Astrocyte (in vitro differentiated cells and primary cell): ENCODE results near the gene CECR2. TPM values are rescaled to one million over a fixed set of nuclear protein-coding genes. Genes with fewer than 3 reads are reported as not detected.

Source experiments
- DNase-seq: peaks from one replicate; pipeline ENCODE4 v3.0.0-alpha.2; 2010; ENCODE audit warnings: low read depth
- FAIRE-seq: peaks from 2 replicates; lab custom pipeline; 2011; peaks lifted over from hg19 to GRCh38; lab: Jason Lieb, UNC
- H2AFZ ChIP-seq: 2 replicates; pipeline ENCODE4 v1.6.0; 2012; ENCODE audit warnings: low read depth, low read length, inconsistent platforms
- H3K27ac ChIP-seq: 2 replicates; pipeline ENCODE4 v1.5.1; 2011; ENCODE audit warnings: low read depth, low read length, inconsistent platforms
- H3K27me3 ChIP-seq: 2 replicates; pipeline ENCODE4 v1.6.0; 2011; ENCODE audit warnings: low read length, inconsistent platforms; ENCODE audit not compliant: insufficient read depth
- H3K36me3 ChIP-seq: 2 replicates; pipeline ENCODE4 v1.5.1; 2011; ENCODE audit warnings: low read length, inconsistent platforms; ENCODE audit not compliant: insufficient read depth
- H3K4me1 ChIP-seq: 2 replicates; pipeline ENCODE4 v1.5.1; 2011; ENCODE audit warnings: low read length, inconsistent platforms; ENCODE audit not compliant: insufficient read depth
- H3K4me2 ChIP-seq: 2 replicates; pipeline ENCODE4 v1.6.0; 2012; ENCODE audit warnings: low read length, inconsistent platforms
- H3K4me3 ChIP-seq: 2 replicates; pipeline ENCODE4 v1.5.1; 2011; ENCODE audit warnings: low read depth, mild to moderate bottlenecking, low read length, inconsistent platforms; ENCODE audit not compliant: insufficient read depth
- H3K79me2 ChIP-seq: 2 replicates; pipeline ENCODE4 v1.6.0; 2012; ENCODE audit warnings: mild to moderate bottlenecking, low read length, inconsistent platforms; ENCODE audit not compliant: insufficient read depth
- H3K9ac ChIP-seq: 2 replicates; pipeline ENCODE4 v1.6.0; 2012; ENCODE audit warnings: mild to moderate bottlenecking, low read length, inconsistent platforms
- H3K9me3 ChIP-seq: 2 replicates; pipeline ENCODE4 v1.5.1; 2012; ENCODE audit warnings: low read depth, mild to moderate bottlenecking, low read length, inconsistent platforms; ENCODE audit not compliant: insufficient read depth
- H4K20me1 ChIP-seq: 2 replicates; pipeline ENCODE4 v1.6.0; 2012; ENCODE audit warnings: low read length, inconsistent platforms; ENCODE audit not compliant: insufficient read depth
- H3K27ac Mint-ChIP-seq: one replicate; pipeline ENCODE4 v1.8.0; 2021; ENCODE audit warnings: mild to moderate bottlenecking, mixed read lengths; ENCODE audit not compliant: unreplicated experiment
- H3K27me3 Mint-ChIP-seq: one replicate; pipeline ENCODE4 v1.8.0; 2021; ENCODE audit warnings: low read depth, mixed read lengths; ENCODE audit not compliant: unreplicated experiment
- H3K36me3 Mint-ChIP-seq: one replicate; pipeline ENCODE4 v1.8.0; 2021; ENCODE audit warnings: low read depth, mixed read lengths; ENCODE audit not compliant: unreplicated experiment
- H3K4me1 Mint-ChIP-seq: one replicate; pipeline ENCODE4 v1.8.0; 2021; ENCODE audit warnings: low read depth, mixed read lengths; ENCODE audit not compliant: unreplicated experiment
- H3K4me3 Mint-ChIP-seq: one replicate; pipeline ENCODE4 v1.8.0; 2021; ENCODE audit warnings: mild to moderate bottlenecking, moderate library complexity, mixed read lengths; ENCODE audit not compliant: unreplicated experiment
- H3K9me3 Mint-ChIP-seq: one replicate; pipeline ENCODE4 v1.8.0; 2021; ENCODE audit warnings: mild to moderate bottlenecking, mixed read lengths; ENCODE audit not compliant: unreplicated experiment
- CTCF ChIP-seq: IDR thresholded peaks from 2 replicates; pipeline ENCODE4 v1.5.1; 2011; ENCODE audit warnings: low read depth, mild to moderate bottlenecking, inconsistent platforms, low read length, moderate library complexity; ENCODE audit not compliant: insufficient read depth
- EZH2 ChIP-seq: IDR thresholded peaks from 2 replicates; pipeline ENCODE4 v1.6.1; 2012; ENCODE audit warnings: mild to moderate bottlenecking, low read length, inconsistent platforms; ENCODE audit not compliant: insufficient read depth
- total RNA-seq: library from RNA; stranded (reverse); gene quantifications from 2 replicates; pipeline ENCODE4 v1.2.1, GENCODE V29; 2021

Gene CECR2
- total RNA-seq, 1 donor from 2014 or later: 15.7 TPM

GRCh38 chr22:17380359-17381087, 11.3 kb downstream of the CECR2 start:
- H3K36me3 ChIP-seq: no peaks in the 10 kb centered on the region
- H3K36me3 Mint-ChIP-seq: peaks cover 5% of the 10 kb centered on the region
- H3K79me2 ChIP-seq: no peaks in the 10 kb centered on the region
- H3K4me3 ChIP-seq: no peak overlapping the region
- FAIRE-seq (no peak), DNase-seq (no peak)
- H3K9me3 Mint-ChIP-seq: peaks cover 4% of the 10 kb centered on the region
- no peaks in the 10 kb centered on the region for H3K27me3 ChIP-seq
- H3K27ac ChIP-seq: no peak overlapping the region
- no peak overlapping the region for H3K27ac Mint-ChIP-seq
- no peaks in the 10 kb centered on the region for H3K4me1 ChIP-seq
- no peak overlapping the region for H3K9ac ChIP-seq
- no peaks in the 10 kb centered on the region for H4K20me1 ChIP-seq
- no peaks in the 10 kb centered on the region for H3K9me3 ChIP-seq
- H3K4me3 Mint-ChIP-seq: no peak overlapping the region
- no peak for TF ChIP-seq EZH2
- no peak for TF ChIP-seq CTCF
- H3K4me2 ChIP-seq: no peak overlapping the region
- no peaks in the 10 kb centered on the region for H3K27me3 Mint-ChIP-seq
- no peak overlapping the region for H2AFZ ChIP-seq
- H3K4me1 Mint-ChIP-seq: peaks cover 25% of the 10 kb centered on the region

DNA sequence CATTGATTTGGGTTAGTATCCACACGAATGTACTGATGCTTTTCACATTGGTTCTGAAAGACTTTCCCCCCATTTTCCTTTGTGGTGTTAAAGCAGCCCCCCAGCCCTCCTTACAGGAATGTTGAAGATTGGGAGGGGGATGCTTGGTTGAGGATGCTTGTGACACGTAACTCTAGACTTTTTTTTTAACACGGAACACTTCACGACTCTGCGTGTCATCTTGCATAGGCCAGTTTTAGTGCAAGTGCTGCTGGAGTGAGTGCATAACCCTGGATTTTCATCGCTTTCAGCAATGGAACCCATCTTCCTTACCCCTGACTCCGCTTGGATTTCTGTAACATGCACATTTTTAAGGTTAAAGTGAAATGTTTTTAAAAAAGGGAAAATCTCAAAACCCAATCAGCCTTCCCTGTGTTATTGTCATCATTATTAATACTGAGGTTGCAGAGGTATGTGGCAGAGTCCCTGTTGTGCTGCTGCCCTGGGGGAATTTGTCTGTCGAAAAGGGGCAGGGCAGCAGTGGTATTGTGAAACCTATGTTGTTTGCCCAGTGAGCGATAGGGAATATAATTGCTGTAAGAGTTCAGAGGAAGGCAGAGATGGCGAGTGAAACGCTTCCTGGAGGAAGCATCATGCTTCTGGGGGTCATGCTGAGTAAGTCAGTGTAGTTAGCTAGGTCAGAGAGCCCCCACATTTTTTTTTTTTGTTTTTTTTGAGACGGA, 12.1 kb downstream of the CECR2 start:
- Mint-ChIP-seq H3K27me3 (no peaks in the 10 kb centered on the region), H3K36me3 (peaks cover 5% of the 10 kb centered on the region), H3K4me3 (no peak overlapping the region), H3K27ac (no peak overlapping the region), H3K9me3 (peaks cover 6% of the 10 kb centered on the region), H3K4me1 (peaks cover 25% of the 10 kb centered on the region)
- TF ChIP-seq EZH2: no peak
- TF ChIP-seq CTCF: no peak
- no peaks in the 10 kb centered on the region for H3K9me3 ChIP-seq
- no peaks in the 10 kb centered on the region for H4K20me1 ChIP-seq
- H3K4me2 ChIP-seq: no peak overlapping the region
- H3K27ac ChIP-seq: no peak overlapping the region
- DNase-seq (no peak), FAIRE-seq (no peak)
- no peak overlapping the region for H3K9ac ChIP-seq
- H3K4me3 ChIP-seq: no peak overlapping the region
- H3K79me2 ChIP-seq: no peaks in the 10 kb centered on the region
- no peaks in the 10 kb centered on the region for H3K4me1 ChIP-seq
- H2AFZ ChIP-seq: no peak overlapping the region
- H3K36me3 ChIP-seq: no peaks in the 10 kb centered on the region
- no peaks in the 10 kb centered on the region for H3K27me3 ChIP-seq
